Stimulated activated CD8-positive, alpha-beta memory T cell treated with anti-CD3 and anti-CD28 coated beads, Interleukin-4, amount 100 ng/mL, for 4 hours (primary cell): ENCODE results near the gene NUP62.

Experiments used
- DNase-seq, 2 donors: peaks; one replicate each; pipeline ENCODE4 v3.0.0-alpha.2; 2020; ENCODE audit warnings: low read depth in 2 of 2, low spot score in 1 of 2

The NUP62 gene

DNA sequence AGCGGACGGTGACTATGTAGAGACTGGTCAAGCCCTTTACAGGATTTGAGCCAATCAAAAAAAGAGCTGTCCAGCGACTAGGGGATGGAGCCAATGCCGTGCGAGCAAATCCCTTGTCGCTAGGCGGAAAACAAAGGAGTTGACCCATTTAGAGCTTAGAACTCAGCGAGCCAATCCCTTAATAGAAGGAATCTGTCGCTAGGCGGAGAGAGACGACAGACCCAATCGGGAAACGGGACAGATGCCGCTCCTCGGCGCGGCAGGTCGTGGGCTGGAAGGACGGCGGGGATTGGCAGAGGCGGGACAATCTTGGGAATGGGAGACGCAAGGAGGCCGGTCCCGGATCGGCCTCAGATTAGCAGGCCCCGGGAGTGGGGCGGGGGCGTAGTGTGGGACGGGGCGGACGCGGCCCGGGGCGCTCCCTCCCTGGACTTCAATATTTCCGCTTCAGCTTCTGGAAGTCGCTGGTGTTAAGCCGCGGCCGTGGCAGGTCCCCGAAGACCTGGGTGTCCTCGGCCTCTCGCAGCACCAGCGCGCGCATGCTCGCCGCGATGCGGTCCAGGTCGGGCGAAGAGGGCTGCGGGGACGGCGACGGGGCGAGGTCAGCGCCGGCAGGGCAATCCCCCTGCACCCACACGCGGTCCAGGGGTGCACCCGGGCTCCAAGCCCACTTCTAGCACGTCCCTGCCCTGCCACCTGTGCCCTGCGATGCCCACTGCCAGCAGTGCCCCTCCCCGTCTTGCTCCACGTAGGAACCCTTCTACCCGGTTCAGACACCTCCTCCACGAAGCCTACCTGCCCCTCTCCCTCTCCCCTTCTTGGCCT is 59.6 kb downstream of the NUP62 start:
- DNase-seq, result peak; percentile 64 to 73

DNA sequence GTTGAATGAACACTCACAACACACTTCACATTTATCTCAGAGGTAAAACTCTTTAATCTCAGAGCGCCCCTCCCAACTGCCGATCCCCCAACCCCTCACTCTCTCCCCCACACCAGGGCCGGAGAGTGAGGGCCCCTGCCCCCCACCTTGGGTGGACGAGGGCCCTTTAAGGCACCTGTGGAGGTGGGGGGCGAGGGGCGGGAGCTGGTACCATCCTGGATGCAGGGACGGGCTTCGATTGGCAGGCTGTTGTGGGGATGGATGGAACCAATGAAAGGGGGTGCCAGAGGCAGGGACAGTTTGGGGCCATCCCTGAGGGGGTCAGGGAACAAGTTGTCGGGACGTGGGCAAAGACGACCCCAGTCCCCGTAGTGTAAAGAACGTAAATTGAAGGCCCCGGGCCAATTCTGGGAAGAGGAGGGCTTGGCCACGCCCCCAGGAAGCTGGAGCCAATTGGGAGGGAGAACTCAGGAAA is 60.3 kb downstream of the NUP62 start:
- no peak for DNase-seq

DNA sequence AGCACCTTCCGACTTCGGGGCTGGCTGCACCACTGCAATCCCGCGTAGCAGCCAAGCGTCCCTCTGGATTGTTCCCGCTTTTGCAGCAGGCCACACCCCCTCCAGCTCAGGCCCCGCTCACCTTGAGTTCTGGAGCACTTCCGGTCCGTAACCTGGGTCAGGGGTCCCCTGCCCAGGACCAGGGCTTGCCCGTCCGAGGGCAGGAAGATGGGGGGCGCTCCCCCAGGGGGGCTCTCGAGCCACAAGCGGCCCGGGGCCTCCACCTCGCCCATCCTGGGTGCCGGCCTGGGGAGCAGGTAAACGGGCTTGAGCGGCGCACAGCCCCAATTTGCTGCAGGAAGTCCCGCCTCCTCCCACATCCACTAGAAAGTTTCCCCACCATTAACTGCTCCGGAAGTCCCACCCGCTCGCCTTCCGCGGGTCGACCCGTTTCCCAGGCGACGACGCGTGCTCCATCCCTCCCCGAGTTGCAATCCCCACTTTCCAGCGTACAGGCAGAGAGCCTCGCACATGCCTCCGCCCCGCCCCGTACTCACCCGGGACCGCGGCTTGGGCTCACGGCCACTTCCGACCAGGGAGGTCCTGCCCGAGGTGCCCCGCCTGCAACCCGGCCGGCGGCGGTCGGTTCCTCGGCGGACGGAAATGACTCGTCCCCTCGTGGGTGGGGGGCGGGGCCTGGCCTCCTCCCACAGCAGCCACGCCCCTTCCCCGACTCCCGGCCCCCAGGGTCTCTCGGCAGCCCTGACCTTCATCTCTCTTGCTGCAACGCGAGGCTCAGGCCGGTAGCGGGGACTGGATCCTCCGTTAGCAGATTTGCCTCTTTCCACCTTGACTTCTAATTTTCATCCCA is 62.1 kb downstream of the NUP62 start, which contains the start of gene PNKP:
Gene PNKP (minus strand): TSS at position 644 of the 850 bp plus-strand sequence. CDS start 372 bp downstream, at position 272.
- peak; percentile 79 to 82 for DNase-seq

DNA sequence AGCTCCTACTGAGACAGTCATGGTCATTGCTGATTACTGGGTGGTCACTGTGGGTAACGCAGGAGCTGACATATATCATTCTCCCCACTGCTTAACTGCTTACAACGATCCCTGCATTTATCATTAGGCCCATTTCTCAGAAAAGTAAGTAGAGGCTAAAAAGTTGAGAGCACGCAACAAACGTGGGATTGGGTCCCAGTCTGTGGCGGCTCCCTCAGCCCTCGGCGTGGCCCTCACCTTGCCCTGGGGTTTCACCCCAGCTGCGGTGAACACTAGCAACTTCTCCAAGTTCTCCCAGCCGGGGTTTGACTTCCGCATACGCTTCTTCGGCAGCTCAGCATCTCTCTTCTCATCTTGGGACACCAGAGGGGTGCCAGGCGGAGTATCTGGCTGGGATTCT is 64.4 kb downstream of the NUP62 start:
- no peak for DNase-seq

DNA sequence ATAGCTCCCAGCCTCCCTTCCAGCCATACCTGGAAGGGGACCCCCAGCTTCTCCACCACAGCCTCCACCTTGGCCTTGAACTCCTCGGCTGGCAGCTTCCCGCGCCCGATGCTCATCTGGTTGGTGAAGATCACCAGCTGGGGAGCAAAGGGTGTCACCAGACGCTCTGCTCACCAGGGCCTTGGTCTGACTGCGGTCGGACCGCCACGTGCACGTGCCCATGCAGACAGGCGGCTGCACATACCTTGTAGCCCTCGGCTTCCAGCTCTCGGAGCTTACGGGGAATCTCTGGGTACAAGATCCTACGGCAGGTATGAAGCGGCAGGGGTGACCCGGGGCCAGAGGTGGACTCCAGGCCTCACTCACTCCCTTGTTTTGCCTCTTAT is 65.4 kb downstream of the NUP62 start:
- no peak for DNase-seq

DNA sequence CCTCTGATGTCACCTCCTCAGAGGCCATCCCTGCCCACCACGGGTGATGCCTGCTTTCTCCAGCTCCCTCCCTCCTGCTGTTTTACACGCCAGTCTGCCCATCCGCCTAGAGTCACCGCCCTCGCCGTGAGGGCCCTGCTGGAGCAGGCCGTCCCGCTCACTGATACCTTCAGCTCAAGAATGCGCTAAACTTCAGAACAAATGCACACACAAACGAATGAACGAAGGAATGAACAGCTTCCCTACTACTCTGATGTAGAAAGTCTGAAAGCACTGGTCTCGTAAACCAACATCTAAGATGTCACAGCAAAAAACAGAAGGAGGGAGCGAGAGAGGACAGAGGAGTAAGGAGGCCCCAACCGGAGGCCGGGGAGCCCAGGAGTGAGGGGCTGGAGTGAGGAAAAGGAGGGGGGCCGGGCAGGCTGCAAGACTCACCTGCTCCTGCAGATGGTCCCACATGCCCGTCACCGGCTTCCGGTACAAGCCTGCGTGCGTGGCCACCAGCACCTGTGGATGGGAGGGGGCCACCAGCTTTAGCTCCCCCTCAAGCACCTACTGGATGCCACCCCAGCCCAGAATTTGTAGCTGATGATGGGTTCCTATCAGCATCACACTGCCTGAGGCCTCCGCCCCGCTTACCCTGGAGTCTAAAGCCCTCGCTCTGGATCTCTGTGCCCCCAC is 65.9 kb downstream of the NUP62 start:
- no peak for DNase-seq

DNA sequence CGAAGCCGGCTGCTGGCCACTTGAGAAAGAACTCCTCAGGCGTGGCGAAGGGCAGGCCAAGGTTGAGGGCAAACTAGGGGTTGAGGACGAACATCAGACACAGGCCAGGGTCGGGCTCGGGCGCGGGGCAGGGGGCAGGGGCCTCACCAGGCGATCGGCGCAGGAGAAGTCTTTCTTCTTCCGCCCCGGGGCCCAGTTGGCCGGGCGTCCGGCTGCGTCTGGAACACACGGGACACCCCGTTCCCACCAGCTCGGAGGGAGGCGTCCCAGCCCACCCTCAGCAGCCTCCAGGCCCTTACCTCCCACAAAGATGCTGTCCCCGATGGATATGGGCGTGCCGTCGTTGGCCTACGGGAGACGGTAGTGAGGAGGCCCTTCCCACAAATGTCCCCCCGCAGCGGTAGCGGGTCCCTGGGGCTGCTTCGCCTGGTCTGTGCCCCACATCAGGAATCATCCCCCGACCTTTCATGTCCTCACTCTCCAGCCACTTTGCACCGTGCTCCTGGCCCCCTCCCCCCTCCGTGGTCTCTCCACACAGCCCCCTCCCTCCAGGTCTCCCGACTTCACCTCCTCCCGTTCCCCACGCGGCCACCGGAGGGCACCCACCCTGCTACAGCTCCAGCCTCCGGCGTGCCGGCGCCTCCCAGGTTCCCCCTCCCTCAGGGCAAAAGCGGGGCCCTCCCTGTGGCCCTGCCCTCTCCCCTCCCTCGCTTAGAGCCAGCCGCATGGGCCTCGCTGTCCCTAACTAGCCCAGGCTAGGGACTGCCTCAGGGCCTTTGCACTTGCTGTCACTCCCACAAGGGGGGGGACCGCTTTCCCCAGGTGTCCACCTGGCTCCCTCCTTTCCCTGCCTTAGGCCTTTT is 66.7 kb downstream of the NUP62 start:
- DNase-seq, result no peak

DNA sequence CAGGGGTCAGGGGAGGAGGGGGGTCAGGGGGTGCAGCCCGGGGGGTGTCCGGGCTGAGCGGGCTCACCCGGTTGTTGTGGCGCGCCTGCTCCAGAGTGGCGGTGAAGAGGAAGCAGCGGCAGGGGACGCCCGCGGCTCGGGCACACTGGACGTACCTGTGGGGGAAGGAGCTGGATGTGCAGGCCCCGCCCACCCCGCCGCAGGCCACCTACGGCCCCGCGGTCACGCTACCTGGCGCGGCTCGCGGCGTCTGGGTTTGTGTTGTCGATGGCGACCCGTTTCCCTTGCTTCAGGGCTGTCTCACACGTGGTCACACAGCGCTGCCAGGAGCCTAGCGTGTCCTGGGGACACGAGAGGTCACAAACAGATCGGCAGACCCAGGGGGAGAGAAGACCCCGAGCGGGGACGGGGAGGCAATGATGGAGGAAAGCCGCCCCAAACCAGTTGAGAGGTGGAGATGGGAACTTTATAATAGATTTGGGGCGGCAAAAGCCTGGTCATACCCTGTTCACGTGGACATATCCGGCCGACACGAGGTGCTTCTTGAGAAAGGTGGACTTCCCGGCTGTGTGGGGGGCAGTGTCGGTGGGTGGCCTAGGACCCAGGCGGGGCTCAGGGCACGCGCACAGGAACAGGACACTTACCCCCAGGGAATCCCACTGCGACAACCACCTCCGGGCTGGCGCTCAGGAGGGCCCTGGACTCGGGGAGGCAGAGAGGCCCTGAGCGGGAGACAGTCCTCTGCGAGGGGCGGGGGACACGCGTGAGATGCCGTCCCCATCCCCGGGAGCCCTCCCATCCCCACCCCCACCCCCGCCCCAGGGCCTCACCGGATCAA is 67.5 kb downstream of the NUP62 start:
- no peak for DNase-seq

DNA sequence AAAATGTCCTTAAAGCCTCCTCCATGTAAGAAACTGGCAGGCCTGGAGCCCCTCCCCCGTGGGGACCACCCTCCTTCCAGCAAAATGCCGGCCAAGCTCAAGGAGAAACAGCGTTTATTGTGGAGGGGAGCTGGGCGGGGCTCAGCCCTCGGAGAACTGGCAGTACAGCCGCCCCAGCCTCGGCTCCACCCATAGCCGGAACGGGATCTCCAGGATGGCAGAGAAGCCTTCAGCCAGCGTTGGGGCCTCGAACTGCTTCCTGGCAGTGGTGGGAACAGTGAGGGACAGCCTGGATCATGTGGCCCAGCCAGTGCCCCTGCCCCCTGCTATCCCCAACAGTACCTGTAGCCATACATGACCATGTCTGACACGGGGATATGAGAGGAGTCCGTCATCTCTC is 68.2 kb downstream of the NUP62 start:
- no peak for DNase-seq

DNA sequence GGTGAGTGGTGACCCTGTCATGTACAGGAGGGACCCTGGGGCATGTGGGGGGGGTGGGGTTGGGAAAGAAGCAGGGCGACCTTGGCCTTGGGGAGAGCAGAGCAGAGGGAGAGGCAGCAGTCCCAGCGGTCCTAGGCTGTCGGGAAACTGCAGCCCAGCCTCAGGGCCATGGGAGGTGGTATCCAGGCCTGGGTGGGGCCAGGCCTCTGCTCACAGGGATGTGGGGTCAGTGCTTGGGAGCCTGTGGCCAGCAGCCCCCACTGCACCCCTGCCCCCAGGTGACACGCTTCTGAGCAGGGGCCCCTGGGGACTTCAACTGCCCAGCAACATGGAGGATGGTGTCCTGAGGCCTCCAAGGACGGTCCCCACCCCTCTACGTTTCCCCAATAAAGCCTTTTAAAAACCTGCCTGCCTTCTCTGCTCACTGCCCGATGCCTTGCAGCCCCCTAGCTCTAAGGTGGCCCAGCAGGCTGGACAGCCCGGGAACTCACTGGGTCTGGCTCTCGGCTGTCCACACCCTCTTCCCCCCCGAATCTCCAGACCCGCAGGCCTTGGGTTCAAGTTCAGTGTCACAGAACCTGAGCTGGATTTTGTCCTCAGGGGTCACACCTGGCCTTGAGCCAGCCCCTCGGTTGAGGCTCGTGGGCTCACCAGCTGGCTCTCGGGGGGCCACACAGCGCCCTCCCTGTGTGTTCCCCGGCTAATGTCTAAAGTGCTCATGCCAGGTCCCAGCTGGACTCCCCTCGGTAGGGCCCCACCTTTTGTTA is 68.8 kb downstream of the NUP62 start:
- no peak for DNase-seq

DNA sequence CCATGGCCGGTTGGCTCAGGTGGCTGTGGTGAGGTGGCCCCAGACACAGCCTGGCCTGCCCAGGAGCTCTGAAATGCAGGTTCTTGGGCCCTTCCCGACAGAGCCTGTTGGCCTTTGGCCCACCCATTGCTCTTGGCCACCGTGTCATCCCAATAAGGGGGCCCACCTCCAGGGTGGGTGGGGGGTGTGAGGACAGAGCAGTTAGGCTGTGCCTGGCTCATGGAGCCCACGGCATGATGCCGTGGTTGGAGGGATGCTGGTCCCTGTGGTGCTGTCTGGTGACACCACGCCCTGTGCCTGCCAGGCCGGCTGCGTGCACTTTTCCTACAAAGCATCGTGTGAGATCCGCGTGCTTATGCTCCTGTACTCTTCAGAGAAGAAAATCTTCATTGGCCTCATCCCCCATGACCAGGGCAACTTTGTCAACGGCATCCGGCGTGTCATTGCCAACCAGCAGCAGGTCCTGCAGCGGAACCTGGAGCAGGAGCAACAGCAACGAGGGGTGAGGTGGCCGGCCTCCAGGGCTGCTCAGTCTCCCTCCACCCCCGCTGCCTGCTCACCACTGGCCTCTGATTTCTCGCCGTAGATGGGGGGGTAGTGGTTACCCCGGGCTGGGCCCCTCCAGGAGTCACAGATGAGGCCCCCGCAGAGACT is 69.5 kb downstream of the NUP62 start:
- DNase-seq, result no peak

DNA sequence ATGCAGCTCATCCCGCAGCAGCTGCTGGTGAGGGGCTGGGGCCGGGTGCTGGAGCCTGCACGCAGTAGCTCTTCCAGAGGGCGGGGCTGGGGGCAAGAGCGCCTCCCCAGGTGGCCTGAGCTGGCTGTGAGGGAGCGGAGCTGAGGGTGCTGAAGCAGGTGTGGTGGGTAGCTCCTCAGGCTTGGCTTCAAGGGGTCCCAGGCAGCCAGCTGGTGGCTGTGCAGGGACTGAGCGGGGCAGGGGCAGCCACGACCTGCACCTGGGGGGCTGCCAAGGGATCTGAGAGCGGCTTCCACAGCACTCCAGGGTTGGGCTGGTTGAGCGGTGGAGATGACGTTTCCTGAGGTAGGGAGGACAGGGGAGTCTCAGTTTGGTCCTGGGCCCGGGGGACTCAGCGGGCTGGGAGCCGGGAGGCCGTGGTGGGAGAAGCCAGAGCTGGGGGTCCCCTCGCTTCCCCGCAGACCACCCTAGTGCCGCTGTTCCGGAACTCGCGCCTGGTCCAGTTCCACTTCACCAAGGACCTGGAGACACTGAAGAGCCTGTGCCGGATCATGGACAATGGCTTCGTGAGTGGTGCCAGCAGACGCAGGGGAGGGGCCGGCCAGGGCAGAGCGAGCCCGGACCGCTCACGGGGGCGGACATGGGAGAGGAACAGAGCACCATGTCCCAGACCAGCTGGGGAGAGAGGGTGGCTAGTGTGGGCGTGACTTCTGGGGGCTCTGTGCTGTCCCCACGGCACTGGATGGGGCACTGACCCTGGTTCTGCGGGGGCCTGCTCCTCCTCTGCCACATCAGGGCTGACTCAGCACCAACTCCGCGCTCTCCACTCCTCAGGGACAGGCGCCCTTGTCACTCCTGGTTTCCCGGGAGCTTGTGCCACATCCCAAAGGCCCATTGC is 71.0 kb downstream of the NUP62 start:
- DNase-seq, result no peak

DNA sequence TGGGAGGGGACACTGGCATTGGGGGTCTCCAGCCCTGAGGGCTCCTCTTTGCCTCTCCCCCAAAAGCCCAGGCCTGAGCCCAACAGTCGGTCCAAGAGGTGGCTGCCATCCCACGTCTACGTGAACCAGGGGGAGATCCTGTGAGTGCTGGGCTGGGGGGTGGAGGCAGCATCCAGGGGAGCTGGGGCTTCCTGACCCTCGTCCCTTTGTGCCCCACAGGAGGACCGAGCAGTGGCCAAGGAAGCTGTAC is 71.5 kb downstream of the NUP62 start:
- no peak for DNase-seq

DNA sequence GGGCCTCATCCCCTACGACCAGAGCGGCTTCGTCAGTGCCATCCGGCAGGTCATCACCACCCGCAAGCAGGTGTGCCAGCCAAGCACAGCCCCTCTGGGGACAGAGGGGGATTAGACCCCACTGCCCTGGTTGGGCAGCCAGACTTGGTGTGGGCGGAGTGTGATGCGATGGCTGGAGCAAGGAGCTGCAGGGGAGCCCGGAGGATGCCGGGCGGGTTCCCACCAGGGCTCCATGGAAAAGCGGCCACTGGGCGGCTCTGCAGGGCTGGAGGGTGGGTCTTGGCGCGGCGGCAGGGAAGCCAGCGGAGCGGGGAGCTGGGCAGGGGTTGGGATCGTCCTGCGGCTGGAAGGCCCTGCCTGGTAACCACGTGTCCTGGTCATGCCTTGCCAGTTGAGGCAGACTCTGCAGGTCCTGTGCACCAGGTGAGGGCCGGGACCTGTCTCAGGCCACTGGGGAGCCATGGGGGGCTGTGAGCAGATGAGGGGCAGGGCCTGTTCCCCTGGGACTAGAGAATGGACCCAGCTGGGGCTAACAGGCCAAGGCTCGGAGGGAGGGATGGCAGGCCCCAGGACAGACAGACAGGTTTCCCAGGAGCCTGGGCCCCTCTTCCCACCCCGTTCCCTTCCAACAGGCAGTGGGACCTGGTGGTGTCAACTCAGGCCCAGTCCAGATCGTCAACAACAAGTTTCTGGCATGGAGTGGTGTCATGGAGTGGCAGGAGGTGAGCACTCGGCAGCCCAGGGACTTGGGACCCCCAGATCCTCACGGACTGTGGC is 72.1 kb downstream of the NUP62 start:
- DNase-seq, result no peak
